ENCODE results near the gene ARHGAP15. TPM values are rescaled to one million over a fixed set of nuclear protein-coding genes. Genes with fewer than 3 reads are reported as not detected.

Gene ARHGAP15
- total RNA-seq, 1 donor from 2014 or later: 10.0 TPM

- DNase-seq (ENCODE audit: low spot score): no peak
Observed at GRCh38 chr2:143764706-143765105, 635.5 kb downstream of the ARHGAP15 start.

- DNase-seq (ENCODE audit: low spot score): no peak
Observed at GRCh38 chr2:143768991-143769390, 639.8 kb downstream of the ARHGAP15 start.

- DNase-seq (ENCODE audit: low spot score): no peak
Observed at GRCh38 chr2:143771939-143772338, 642.7 kb downstream of the ARHGAP15 start.

DNA sequence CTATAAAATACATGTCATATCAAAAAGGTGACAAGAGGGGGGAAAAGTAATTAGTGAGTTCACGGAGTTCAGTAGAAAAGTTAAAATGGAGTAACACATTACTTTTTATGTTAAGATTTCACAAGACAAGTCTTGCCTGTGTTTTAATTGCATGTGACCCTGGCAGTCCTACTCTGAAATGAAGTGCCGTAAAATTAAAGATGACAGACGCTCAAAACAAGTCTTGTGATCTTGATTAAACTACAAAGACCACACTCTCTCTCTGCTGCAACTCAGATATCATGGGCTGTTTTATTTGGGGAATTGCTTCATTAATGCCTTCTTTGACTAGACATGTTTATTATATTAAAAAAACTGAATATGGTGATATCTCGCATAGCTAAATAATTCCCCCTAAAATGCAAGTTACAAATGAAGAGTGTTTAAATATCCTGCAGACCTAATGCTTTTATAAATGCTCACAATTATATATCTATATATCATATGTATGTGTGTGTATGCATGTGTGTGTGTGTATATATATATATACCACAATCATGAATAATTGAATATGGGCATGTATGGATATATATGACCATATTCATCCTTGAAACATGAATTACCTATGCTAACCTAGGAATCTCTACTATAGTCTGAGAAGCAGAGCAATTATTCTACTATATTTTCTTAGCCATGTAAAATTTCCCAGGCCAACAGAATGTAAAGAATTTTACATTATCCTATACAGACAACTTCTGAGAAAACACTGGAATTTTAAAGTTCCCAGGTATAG lies 647.5 kb downstream of the ARHGAP15 start:
- no peak for DNase-seq (ENCODE audit: low spot score)

- no peak for DNase-seq (ENCODE audit: low spot score)
Observed at GRCh38 chr2:143779021-143779420, 649.8 kb downstream of the ARHGAP15 start.

GRCh38 chr2:143786026-143786765 lies 657.0 kb downstream of the ARHGAP15 start:
- no peak for DNase-seq (ENCODE audit: low spot score)

GRCh38 chr2:143787674-143788073 lies 658.5 kb downstream of the ARHGAP15 start:
- DNase-seq (ENCODE audit: low spot score): no peak

DNA sequence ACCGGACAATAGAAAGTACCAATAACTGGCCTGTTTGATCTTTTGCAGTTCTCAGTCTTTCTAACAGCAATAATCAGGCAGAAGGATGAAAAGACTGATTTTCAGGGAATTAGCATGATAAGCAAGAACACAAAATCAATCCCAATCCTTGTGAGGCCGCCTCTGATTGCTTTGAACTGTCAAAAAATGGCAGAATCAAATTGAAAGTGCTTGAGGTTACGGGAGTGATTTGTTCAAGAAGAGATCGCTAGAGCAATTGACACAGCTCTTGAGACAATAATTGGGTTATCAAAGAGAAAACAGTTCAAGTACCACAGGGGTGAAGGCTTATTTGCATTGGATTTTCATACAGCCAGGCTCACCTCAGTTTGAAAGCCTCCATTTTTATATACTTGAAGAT lies 663.4 kb downstream of the ARHGAP15 start:
- no peak for DNase-seq (ENCODE audit: low spot score)

DNA sequence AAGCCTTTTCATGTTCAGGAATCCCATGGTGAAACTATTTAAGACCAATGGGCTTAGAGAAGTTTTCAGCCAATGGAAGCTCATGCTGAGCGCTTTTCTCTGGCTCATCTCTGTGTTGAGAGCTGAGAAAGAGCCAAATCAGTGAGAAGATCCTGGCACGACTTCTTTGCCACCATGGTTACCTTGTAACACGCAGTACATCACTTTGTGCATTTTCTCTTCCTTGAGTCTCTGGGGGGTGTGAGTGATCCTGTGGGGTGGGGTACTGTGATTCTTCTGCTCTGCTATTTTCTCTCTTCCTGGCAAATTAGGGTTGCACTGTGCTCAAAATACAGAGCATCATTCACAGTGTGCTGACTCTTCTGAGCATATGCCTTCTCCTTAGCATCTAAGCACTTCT lies 664.2 kb downstream of the ARHGAP15 start:
- no peak for DNase-seq (ENCODE audit: low spot score)

- DNase-seq (ENCODE audit: low spot score): no peak
Observed at GRCh38 chr2:143796051-143796450, 666.8 kb downstream of the ARHGAP15 start.

GRCh38 chr2:143801561-143801960 lies 672.3 kb downstream of the ARHGAP15 start:
- DNase-seq (ENCODE audit: low spot score): no peak

DNA sequence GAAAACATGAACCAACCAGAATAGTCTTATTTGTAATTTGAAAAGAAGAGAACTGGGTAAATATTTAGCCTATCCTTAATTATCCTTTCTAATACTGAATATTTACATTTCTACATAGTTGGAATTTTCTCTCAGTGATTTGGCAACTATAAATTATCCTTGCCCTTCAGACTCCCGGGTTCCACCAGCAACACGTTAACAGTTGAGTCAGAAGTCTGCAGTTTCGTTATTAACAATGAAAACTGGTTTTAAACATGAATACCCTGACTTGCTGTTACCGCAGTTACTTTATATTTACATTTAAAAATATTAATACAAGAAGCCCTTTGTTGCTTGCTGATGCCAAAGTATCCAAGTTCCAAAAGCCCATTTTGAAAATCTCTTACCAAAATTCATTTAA lies 673.0 kb downstream of the ARHGAP15 start:
- no peak for DNase-seq (ENCODE audit: low spot score)

DNA sequence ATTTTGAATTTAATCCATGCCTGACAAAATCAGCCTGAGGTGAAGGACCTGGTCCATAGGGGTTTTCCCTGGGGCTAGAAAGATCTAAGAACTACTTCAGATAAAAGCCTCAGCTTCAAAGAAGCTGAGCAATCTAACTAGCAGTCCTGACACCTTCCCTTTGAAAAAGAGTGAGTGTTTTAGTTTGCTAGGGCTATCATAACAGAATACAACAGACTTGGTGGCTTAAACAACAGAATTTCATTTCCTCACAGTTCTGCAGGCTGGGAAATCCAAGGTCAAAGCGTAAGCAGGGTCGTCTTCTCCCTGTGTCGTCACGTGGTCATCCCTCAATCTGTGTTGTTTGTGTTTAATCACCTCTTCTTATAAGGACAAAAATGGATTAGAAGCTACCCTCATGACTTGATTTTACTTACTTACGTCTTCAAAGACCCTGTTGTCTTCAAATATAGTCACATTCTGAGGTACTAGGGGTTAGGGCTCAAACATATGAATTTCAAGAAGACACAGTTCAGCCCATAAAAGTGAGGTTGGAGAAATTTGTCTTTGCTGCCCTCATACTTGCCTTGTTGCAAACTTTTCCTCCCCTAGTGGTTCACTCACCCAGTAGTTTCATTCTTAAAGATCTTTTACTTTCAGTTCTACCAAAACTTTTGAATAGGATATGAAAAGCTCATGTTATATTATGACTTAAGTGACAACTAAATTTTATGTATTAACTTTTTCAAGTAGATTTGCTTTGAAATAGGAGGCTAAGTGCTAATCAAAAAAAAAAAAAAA lies 673.8 kb downstream of the ARHGAP15 start:
- no peak for DNase-seq (ENCODE audit: low spot score)

DNA sequence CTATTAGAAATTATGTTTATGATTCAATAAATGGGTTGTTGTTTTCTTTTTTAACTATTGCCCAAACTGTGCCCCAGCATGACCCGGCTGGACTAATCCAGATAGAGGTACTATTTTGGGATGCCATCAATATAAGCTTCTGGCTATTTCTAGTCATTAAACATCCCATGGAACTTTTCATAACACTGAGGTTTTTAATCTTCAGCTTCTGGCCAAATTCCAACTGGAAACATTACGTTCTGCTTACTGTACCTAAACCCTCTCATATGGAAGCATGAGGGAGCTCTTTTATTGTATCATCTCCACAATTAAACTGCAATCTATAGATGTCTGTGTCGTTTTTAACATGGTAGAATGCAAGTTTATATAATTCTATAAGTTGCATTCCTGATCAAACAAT lies 674.7 kb downstream of the ARHGAP15 start:
- DNase-seq (ENCODE audit: low spot score): no peak

DNA sequence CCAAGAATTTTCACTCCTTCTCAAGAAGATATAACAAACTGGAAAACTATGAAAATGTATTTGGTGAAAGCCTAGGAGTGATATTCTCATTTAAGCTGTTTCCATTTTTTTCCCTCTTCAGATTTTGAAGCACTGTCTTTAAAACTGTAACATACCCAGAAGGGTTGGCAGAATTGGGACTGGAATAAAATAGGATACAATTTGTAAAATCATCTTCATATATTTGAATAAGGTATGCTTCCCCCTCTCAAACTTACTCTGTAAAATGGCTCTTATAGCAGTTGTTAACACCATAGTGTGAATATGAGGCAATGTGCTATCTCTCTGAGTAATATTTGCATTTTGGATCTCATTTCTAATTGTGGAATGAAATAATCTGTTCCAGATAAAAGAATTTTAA lies 676.4 kb downstream of the ARHGAP15 start:
- no peak for DNase-seq (ENCODE audit: low spot score)

- no peak for DNase-seq (ENCODE audit: low spot score)
Observed at GRCh38 chr2:143807192-143807591, 678.0 kb downstream of the ARHGAP15 start.

DNA sequence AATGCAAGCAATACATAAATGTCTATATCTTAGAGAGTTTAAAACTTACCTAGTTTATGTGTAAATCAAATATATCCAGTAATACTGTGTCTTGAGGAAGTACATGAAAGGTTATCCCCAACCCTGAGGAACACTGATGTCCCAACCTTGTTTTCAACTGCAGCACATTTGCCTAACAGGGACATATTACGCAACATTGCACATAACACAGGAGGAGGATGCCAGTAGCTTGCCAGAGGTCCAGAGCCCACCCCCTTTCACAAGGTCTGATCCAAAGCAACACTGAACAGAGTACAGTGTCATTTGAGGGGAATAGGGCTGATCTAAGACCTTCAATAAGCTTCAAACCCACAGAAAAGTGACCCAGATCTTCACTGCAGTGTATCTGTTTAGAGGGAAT lies 678.5 kb downstream of the ARHGAP15 start:
- peak; percentile 13 for DNase-seq (ENCODE audit: low spot score)

DNA sequence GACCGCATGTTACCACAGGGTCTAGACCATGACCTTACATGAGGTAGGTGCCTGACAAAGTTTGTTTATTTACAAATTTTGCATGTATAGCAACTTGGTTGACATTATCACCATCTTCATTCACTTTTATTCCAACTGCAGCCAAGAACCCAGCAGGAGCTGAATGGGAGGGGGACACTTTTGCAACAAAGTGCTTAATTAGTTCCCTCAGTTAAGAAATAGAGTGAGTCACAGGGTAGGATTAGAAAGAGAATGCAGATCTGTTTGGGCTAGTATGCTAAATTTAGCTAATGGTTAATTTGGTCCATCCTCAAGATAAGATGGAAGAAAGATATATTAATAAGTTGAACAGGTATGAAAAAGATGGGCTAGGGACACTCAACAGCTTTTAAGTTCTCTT lies 678.9 kb downstream of the ARHGAP15 start:
- no peak for DNase-seq (ENCODE audit: low spot score)

DNA sequence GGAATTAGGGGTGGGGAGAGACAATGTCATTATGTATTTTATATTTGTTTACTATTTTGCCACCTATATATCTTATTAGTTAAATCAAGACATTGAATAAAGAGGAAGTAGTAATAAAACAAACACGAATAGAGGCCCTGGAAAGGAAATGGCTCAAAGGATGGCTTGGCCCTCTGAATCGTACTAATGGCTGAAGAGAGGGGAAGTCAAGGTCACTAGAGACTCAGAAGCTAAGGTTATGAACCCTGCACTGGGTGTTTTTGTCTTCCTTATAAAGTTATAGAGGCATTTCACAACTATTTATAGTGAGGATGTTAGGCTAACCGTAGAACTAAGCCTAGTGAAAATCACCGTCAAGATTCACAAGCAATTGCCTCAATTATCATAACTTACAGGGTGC lies 685.9 kb downstream of the ARHGAP15 start:
- no peak for DNase-seq (ENCODE audit: low spot score)

GRCh38 chr2:143816916-143817315 lies 687.7 kb downstream of the ARHGAP15 start:
- DNase-seq (ENCODE audit: low spot score): no peak

Measured in mucosa of gallbladder (tissue), 1 donor.